Activated CD8-positive, alpha-beta memory T cell treated with anti-CD3 and anti-CD28 coated beads, Interleukin-2, amount 50 U/mL, for 48 hours (primary cell): ENCODE measurements around the gene PRLR.

Experiments used
- DNase-seq: peaks from one replicate; pipeline ENCODE4 v3.0.0-alpha.2; 2020

PRLR gene

DNA sequence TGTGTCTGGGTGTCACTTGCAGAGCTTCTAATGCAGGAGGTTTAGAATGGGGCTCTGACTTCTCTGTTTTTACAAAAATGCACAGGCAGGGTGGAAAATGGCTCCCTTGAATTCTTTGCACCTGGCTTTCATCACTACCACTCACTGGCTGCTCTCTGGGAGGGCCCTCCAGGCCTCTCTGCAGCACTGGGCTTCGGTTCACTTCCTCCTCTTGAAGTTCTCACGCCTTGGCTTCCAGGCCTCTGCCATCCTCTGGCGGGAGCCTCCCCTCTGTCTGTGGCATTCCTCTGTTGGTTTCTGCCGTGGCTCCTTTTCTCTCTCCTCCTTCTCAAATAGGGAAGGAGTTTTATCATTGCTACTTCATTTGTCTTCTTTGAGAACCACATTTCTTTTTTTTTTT, 2.8 kb upstream of the PRLR start:
- no peak for DNase-seq

DNA sequence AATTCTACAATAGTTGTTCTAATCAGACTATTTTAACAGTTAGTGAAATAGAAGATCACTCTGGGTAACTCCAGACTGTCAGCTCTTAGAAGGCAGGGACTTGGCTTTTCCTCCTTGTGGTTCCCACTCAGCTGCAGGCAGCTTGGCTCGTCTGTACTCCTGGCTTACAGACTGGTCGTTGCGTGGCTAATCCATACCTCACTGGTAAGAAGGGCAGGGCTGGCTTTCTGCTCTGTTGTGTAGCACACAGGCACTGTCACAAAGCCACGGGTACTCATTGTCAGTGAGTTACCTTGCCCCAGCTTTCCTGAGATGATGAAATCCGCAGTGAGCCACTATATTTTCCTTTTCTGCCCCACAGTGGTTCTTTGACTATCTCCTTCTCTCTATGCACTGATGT, 1.8 kb upstream of the PRLR start:
- no peak for DNase-seq

DNA sequence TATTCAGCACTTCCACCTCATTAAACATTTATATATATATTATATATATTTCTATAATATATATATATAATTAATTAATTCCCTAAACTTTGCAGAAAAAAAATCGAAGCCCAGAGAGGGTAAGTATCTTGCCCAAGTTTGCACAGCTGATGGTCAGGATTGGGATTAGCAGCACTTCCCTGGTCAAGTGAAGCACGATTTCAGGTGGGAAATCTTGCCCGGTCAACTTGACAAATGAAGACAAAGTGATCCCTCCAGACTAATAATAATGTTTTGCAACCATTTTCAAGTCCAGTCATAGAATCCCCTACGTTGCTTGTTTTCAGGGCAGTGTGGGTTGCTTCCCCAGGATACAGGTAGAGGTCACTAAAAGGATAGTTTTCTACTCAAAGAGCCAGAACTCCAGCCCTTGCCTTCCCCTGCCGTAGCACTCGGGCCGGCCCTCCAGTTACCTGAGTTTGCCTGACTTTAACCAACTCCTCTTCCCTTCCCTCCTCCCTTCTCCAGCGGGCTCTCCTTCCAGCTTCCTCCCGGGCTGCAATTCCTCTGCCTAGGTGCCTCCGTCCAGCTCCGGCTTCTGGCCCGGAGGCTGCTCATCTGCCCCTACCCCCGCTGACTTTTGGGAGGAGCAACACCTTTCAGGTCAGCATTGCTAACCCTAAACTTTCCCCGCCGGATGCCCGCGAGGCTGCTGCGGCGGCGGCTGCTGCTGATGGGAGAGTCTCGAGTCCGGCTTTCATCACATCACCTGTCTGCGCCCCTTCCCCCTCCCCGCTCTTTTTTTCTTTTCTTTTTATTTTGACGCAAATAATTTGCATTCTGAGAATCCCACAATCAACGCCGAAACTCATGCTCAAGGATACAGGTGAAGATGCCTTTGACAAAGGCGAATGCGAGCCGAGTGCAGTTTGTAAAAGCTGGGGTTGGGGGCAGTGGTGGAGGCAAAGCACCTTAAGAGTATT, 930 bp downstream of the PRLR start:
- no peak for DNase-seq

DNA sequence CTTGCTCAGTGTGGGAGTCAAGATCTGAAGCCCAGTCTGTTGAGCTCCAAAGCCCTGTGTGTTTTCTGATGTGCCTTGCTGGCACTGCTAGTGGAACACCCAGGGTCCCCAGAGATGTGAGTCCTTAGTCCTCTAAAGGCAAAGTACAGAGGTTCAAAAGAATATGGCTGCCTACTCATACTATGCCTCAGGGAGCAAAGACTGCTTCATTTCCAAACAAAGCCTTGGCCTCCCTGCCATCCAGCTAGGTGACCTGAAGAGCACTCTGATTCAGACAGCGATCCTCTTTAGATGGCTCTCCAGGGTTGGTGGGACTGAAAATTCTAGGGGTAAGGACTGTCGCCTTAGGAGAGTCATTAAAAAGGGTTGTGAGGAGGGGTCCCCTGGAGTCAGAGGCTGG, 2.0 kb downstream of the PRLR start:
- no peak for DNase-seq

DNA sequence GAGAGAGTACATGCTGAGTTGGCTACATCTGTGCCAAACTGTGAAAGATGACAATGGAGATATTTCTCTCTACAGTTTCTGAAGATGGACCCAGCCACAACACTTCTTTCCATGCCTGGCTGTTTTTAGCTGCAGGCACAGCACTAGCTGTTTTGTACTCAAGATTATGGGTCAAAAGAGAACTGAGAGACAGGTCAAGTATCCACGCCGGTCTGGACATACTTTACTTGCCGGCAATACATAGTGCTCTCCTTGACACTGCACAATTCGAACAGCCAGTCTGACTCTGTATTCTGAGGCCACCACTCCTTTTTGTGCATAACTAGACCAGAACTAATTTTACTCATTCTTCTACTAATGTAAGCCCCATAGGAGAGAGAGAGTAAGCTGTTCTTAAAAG, 2.6 kb downstream of the PRLR start:
- no peak for DNase-seq

DNA sequence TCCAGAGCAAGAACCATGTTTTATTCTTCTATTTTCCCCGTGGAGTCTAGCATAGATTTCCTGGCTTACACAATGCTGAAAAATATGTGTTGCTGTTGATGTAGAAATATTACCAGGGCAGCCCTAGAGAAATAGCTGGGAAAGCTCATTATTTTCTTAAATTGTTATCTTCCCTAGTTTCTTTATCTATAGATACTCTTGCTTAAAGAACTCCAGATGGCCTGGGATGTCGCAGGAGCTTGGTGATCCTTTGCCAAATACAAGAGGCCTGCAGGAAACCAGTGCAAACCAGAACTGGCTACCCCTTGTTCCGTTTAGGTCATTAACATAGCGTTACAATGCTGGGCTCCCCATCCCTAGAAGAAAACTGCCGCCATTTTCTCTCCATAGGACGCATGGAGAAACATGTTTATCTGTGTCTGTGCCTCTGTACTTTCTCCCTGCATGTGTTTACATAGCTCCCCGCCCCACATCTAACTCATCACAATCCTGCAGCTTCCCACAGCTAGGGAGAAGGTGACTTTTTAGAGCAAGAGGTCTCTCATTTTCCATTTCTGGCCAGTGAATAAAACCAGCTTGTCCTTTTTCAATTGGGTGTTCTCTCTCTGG, 6.4 kb downstream of the PRLR start:
- no peak for DNase-seq

DNA sequence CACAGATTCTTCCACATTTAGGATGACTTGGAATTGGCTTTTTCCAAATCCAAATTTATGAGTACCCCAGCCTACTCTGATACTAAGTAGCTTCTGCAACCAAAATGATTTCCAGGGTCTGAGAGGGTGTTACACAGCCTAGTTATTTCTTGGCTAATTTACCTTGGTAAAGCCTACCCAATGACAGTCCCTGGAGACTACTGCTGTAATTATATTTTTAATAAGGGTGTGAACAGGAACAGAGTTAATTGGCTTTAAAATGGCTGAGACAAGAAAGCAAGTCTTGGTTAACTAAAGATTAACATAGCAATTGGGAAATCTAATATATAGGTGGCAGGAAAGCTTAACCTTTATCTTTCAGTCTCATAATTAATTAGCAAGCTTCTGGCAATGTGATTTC, 9.3 kb downstream of the PRLR start:
- no peak for DNase-seq

DNA sequence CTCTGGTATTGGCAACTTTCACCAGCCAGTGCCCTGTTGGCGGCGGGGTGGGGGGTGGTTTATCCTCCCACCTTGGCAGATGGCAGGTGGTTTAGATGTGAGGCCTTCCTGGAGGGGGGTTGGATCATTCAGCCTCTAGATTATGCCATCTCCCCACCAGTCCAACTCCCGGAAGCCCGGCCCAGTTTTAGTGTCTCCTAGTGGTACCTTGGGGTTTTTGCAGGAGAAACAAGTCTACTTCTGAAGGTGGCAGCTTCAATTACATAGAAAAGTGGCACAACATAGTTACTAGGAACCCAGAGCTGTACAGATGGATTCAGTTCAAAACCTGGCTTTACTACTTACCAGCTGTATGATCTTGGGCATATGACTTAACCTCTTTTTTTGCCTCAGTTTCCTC, 11.3 kb downstream of the PRLR start:
- no peak for DNase-seq

DNA sequence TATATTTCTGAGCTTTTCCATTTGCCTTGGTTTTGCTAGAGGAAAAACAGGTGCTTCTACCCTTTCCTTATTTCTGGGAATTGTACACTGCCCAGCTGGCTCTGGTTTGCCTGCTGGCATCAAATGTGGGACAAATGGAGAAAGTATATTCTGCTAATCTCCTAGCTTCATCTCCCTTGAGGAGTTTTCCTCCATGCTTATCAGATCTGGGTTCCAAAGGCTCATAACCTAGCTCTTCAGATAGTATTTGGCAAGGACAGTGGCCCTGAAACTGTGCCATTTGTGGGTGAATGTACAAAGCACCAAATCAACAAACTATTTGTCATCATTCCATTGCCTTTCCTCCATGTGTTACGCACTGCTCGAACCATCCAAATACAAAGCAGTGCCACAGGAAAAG, 16.2 kb downstream of the PRLR start:
- DNase-seq: no peak

DNA sequence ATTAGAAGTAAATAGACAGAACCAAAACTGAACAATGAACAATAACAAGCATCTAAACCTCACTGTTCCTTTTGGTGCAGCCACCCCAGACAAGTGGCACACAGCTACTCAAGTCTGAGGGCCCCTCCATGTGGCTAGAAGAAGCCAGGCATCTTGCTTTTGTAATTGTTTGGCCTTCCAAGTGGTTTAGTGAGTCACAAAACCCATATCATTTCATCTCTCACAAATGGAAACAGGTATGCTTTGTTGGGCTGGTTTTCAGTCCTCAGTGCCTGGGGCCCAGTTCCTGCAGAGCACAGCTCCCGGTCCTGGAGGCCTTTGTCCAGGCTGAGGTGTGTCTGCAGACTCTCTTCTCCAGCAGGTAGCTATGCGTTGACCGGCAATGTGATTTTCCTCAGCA, 16.7 kb downstream of the PRLR start:
- no peak for DNase-seq

DNA sequence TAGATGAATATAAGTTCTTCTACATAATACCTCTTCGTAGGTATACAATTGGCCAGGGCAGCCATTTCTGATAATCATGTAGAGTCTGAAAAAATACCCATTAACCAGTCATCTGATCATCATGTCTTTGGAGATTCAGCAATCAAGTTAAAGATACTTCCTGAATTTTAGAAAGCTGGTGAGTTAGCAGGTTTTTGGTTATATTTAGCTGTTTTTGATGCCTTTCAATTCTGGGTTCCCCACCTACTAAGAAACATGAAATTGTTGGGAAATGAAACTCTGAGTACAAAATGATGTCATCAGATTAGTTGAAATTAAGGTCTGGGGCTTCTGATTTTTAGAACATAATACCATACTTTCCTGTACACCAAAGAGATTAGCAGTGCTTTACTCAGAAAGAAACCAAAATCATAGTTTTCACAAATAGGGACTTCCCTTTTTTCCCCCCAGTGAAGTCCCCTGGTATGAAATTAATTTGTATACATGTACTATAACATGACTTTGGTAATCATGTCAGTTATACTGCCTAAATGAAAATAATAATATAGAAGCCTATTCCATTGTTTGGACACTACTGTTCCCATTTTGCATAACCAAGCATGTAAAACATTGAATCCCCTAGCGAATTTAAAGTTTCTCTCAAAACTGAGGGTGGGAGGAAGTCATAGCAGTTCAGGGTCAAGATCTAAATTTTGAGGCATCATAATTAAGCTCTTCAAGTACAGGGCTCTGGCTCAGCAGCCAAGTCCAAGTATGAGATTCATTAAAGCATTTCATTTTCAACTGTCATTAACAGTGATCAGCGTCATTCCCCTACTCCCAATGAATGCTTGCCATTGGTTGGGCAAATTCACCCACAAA, 17.9 kb downstream of the PRLR start:
- no peak for DNase-seq

DNA sequence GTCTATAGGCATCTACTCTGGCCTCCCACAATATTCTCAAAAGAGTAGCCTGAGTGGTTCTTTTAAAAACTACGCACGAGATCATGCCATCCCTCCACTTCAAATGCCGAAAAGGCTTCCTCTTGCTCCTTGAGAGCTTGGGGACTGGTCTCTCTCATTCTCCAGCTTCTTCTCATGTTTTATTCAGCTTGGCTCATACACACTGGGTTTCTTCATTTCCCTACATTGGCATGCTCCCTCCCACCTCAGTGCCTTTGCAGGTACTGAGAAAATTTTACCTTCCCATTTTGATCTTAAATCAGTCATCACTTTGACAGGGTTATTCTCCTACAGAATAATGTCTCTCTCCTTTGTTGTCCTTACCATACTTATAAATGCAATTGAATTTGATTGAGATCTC, 20.4 kb downstream of the PRLR start:
- DNase-seq: no peak

DNA sequence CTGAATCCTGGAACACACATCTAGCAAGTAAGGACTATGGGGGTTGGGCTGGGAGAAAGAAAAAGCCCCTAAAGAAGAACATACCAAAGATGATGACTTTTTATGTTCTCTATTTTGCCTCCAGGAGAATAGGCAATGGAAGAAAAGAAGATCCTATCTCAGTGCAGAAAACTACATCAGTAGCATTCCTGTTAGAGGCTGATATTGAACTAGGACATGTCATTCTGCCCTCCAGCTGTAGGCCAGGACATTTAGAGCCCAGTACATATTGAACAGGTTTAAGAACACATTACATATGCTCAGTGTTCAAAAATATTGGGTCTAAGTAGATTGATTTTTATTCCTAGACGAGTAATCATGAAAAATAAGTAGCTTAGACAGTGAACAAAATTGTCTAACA, 24.7 kb downstream of the PRLR start:
- DNase-seq: no peak

DNA sequence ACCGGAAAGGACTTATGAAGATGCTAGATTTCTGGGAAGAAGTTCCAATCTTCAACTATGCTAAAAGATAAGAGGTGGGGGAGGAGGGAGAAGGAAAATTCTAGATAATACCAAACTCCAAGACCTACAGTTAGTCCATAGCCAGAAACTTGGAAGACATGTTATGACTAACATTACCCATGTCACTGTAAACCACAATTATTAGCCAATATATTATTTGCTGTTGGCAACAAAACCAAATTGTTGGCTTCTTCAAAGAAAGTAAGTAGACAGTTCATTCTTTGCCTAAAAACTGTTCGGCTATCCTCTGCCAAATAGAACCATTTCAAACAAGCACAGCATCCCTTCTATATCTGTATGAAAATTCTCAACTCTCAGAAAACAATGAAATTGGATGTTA, 25.1 kb downstream of the PRLR start:
- no peak for DNase-seq

DNA sequence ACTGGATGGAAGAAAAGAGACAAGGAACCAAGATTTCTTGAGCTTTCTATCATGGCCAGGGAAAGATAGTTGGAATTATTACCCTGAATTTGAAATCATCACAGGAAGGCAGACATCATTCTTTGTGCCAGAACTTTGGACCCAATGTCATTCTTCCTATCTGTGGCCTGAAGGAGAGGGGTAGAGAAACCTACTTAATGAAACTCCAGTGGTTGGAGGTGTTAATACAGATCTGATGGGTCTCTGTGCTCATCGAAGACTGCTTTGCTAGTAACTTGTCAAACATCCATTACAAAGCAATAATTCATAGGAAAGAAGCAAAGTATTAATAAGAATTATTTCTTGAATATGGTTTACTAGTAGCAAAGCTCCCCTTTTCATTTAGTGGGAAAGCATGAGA, 26.9 kb downstream of the PRLR start:
- no peak for DNase-seq

DNA sequence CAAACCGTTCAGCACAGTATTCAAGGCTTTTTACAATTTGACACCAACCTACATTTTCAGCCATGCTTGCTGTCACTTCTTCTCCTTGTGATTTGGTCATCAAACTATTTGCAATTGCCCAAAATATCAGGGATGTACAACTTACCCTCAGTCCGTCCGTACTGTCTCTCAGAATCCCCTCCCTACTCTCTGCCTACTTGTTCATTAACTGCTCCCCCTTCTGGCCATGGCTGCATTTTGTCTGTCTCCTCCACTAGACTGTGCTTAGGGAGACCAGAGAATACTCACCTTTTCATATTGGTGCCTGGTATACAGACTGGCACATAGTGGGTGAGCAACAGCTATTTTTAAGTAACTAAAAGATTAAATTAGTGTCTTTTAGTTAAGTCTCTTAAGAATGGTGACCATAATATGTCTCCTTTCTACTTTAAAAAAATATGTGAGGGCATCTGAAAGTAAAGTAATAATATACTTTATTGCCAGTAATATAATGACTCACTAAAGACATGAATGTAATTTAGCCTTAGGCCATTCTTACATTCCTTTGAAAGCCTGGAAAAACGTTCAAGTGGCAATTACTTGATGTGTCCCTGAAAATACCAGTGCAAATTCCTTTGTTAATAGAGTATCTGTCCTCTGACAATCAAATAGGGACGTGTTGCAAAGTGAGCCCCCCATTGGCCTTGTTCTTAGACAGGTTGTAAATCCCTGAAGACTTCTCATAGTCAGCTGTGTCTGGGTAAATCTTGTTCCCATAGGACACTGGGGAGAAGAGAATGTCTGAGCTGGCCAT, 27.8 kb downstream of the PRLR start:
- DNase-seq: no peak

DNA sequence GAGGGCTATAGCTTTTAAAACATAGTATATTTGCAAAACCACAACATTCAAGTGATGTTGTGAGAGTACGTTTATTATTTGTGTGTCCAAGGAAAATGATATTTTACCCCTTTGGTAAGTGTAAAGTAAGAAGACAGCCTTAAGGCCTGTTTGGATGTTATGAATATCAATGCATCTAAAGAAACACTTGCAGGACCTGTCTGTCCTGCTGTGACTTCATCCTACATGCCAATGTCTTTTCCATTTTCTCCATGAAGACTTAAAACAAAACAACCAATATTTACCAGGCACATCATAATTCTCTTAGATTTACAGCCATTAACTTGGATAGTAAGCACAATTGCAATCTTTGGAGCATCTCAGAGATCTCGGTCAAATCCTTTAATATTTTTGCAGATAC, 29.0 kb downstream of the PRLR start:
- no peak for DNase-seq

DNA sequence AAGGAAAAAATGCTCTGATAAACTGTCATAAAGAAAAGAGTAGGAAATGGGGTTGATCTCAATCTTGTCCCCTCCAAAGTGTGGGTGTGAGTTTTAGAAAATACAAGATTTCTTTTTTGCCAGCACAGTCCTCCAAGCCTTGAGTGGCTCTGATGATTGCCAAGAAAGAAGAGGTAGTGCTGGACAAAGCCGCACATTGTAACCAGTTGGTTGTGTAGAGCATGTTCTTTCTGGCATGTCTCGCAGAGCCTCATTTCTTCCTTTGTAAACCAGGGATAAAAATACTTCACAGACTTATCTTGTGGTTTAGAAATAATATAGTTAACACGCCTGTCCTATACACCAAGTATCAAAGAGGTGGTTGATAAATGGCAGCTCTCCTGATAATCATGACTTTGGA, 30.4 kb downstream of the PRLR start:
- no peak for DNase-seq

DNA sequence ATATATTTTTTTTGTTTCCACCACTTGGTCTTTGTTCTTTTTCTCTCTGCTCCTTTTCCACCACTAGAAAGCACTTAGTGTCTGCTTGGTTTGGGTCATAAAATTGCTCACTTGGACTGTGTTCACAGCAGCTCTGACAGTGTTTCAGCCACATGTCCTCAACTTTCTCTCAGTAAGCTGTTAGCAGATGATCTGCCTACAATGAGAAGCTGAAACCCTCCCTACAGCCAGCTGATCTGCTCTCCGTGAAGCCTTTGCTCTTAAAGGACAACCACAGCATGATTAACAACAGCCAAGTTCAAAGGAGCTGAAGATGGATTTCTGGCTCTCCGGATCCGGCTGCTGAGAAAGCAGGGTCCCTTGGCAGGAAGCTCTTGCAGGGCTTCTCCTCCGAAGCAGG, 31.6 kb downstream of the PRLR start:
- DNase-seq: no peak

DNA sequence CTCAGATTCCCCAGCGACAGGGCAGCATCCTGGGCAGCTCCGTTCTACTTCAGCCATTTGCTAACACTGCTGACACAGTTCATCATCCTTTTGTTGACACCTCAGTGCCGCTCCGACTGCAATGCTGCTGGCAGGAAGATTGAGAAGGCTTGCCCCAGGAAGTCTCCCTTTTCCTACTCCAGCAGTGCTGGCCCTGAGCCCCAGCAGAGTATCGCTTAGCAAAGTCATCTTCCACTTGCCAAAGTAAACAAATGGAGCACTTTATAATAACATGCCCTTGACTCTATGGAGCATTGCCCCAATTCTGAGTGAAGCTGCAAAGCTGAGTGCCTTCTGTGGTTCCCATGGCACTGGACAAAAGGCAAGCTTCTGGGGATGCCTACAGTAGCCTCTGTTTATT, 32.2 kb downstream of the PRLR start:
- DNase-seq: no peak

DNA sequence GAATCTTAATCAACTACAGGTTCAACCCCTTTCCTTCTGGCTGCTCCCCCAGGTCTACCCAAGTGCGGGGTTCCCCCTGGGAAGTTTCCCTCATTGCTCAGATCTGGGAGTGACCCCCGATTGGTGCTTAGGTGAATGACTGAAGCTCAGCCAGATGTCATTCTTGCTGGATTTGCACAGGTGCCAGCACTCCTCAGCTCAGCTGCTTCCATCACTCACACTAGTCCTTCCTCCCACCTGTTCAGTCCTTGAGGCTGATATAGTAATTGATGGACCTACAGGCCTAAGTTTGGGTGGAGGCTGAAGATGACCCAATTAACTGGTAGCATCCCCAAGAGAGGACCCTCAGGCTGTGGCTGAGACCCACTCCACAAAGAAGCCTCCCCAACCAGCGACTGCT, 32.9 kb downstream of the PRLR start:
- no peak for DNase-seq

DNA sequence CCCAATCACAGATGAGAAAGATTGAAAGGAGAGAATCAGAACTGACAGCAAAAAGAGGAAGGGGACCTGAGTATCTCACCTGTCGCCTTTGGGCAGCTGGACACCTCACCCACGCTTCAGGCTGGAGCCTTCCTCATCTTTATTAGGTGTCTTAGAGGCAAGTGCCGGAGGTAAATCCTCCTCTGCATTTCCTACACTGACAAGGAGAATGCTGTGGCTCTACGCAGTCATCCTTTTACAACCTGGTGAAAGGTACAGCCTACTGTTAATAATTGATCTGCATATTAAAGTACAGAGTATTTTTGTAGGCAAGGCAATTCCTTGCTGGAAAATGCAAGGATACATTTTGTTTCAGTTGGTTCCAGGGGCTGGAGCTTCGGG, 34.8 kb downstream of the PRLR start:
- no peak for DNase-seq
